GM13977 (cell line): ENCODE measurements around the gene PCAT7.
"Not testable (repeated sequence)": the region's sequence is repeated elsewhere in the genome, so short reads cannot be mapped to it uniquely, and the experiment has no call there.

Source experiments
- DNase-seq: peaks from one replicate; pipeline ENCODE4 v3.0.0; 2012; ENCODE audit warnings: low spot score
- CTCF ChIP-seq: IDR thresholded peaks from 2 replicates; pipeline ENCODE4 v1.5.1; 2012; ENCODE audit warnings: mild to moderate bottlenecking, control low read depth; ENCODE audit not compliant: insufficient read depth; ENCODE audit errors: extremely low read depth, missing control alignments
- in situ Hi-C: fragments of 300-500 bp; cut with MboI; formaldehyde crosslinking; loops from one replicate; pipeline ENCODE4 v1.12.0; 2022; ENCODE audit warnings: low sequenced_read_pairs, low pct_unique_long_range_greater_than_20kb, mixed read lengths, inconsistent platforms; ENCODE audit not compliant: unreplicated experiment

Gene PCAT7

GRCh38 chr9:94586316-94586715 lies 31.4 kb downstream of the PCAT7 start:
- no peak for TF ChIP-seq CTCF
- DNase-seq = no peak
- in situ Hi-C loops = no loop called here

GRCh38 chr9:94586814-94587213 lies 31.9 kb downstream of the PCAT7 start:
- TF ChIP-seq CTCF = no peak
- DNase-seq = no peak
- in situ Hi-C loops = no loop called here

GRCh38 chr9:94588681-94589080 lies 33.8 kb downstream of the PCAT7 start:
- no peak for DNase-seq
- in situ Hi-C loops = no loop called here
- TF ChIP-seq CTCF = no peak

GRCh38 chr9:94591046-94591545 lies 36.2 kb downstream of the PCAT7 start:
- DNase-seq, in situ Hi-C loops: not testable (repeated sequence)

- no peak for DNase-seq
- TF ChIP-seq CTCF = no peak
- in situ Hi-C loops = no loop called here
Measured at GRCh38 chr9:94591876-94592275, 37.0 kb downstream of the PCAT7 start.

GRCh38 chr9:94592683-94593082 lies 37.8 kb downstream of the PCAT7 start:
- in situ Hi-C loops, DNase-seq: not testable (repeated sequence)

GRCh38 chr9:94593459-94594345 lies 38.8 kb downstream of the PCAT7 start, which contains the start of gene FBP2:
Gene FBP2 (minus strand): TSS chr9:94593824. CDS start chr9:94593726, 98 bp downstream.
- no peak for TF ChIP-seq CTCF
- no peak for DNase-seq
- in situ Hi-C loops = no loop called here

- in situ Hi-C loops = no loop called here
- TF ChIP-seq CTCF = no peak
- DNase-seq = no peak
Measured at GRCh38 chr9:94599102-94599501, 44.2 kb downstream of the PCAT7 start.
